Urinary bladder (tissue), 2 donors: ENCODE measurements around the gene ZNF117. TPM values are rescaled to one million over a fixed set of nuclear protein-coding genes. Genes with fewer than 3 reads are reported as not detected.

ENCODE experiments used
- polyA plus RNA-seq: library from polyadenylated mRNA; stranded (reverse); fragments of 200-250 nt; gene quantifications from one replicate; pipeline ENCODE4 v1.2.3, GENCODE V29; 2013
- small RNA-seq: library from RNA; depleted of rRNA; stranded (forward); fragments of <200 nt; gene quantifications from one replicate; pipeline ENCODE3, GENCODE V24; 2014
- total RNA-seq: library from RNA; depleted of rRNA; stranded (reverse); fragments of >200 nt; gene quantifications from one replicate; pipeline ENCODE4 v1.2.3, GENCODE V29; 2014
- donor health status: healthy.

The ZNF117 gene
- total and polyA plus RNA-seq, 2 donors, result 3.1 to 52.5 TPM

Small RNA genes within 50 kb of the gene (small RNA-seq; reads per million reads assigned to genes)
- gene RNU6-1229P, result not detected

Other genes with a start within 250 kb of the ZNF117 start
- gene ZNF138, start 196.6 kb downstream of the ZNF117 start, total RNA-seq, result 38.1 TPM
- gene ZNF138, start 196.6 kb downstream of the ZNF117 start, polyA plus RNA-seq, result 3.2 TPM
- 22.5 TPM for gene ZNF273, start 87.8 kb downstream of the ZNF117 start, total RNA-seq
- 4.6 TPM for gene ZNF273, start 87.8 kb downstream of the ZNF117 start, polyA plus RNA-seq
- 33.2 TPM for gene ERV3-1, start 15.7 kb upstream of the ZNF117 start, total RNA-seq
- gene ERV3-1, start 15.7 kb upstream of the ZNF117 start, polyA plus RNA-seq, result 6.2 TPM